ENCODE data around the gene MCEMP1.

Gene MCEMP1

GRCh38 chr19:7701654-7702457 is 25.0 kb downstream of the MCEMP1 start, which contains the start of gene FCER2:
FCER2 (minus strand) TSS chr19:7702131; CDS start chr19:7699760, 2,371 bp downstream.
- DNase-seq (ENCODE audit: low read depth): no peak
- no peak for TF ChIP-seq CTCF (IDR thresholded peaks at IDR 0.05; ENCODE audit: control insufficient read depth, extremely low read depth, insufficient read depth)
- no peak within 1 kb of the TSS for H3K4me3 ChIP-seq (ENCODE audit: low read depth, low read length)

- no peak for TF ChIP-seq CTCF (IDR thresholded peaks at IDR 0.05; ENCODE audit: control insufficient read depth, extremely low read depth, insufficient read depth)
- no peak for DNase-seq (ENCODE audit: low read depth)
These were observed 26.4 kb downstream of the MCEMP1 start for GRCh38 chr19:7703332-7703731.

GRCh38 chr19:7704280-7705060 is 27.6 kb downstream of the MCEMP1 start:
- H3K4me3 ChIP-seq (ENCODE audit: low read depth, low read length): no peak overlapping the region
- DNase-seq (ENCODE audit: low read depth): no peak
- TF ChIP-seq CTCF (IDR thresholded peaks at IDR 0.05; ENCODE audit: control insufficient read depth, extremely low read depth, insufficient read depth): no peak

More at GRCh38 chr19:7703332-7703731, 26.4 kb downstream of the MCEMP1 start:
- H3K4me3 ChIP-seq (ENCODE audit: low read depth, low read length): no peak overlapping the region

- DNase-seq (ENCODE audit: low read depth): no peak
- no peak for TF ChIP-seq CTCF (IDR thresholded peaks at IDR 0.05; ENCODE audit: control insufficient read depth, extremely low read depth, insufficient read depth)
- no peak overlapping the region for H3K4me3 ChIP-seq (ENCODE audit: low read depth, low read length)
These were observed 28.7 kb downstream of the MCEMP1 start for GRCh38 chr19:7705387-7706187.

GRCh38 chr19:7706188-7706954 is 29.5 kb downstream of the MCEMP1 start:
- no peak for DNase-seq (ENCODE audit: low read depth)
- no peak for TF ChIP-seq CTCF (IDR thresholded peaks at IDR 0.05; ENCODE audit: control insufficient read depth, extremely low read depth, insufficient read depth)
- no peak overlapping the region for H3K4me3 ChIP-seq (ENCODE audit: low read depth, low read length)

- DNase-seq (ENCODE audit: low read depth): no peak
These were observed 30.1 kb downstream of the MCEMP1 start for GRCh38 chr19:7706955-7707456.

More at GRCh38 chr19:7706955-7707456, 30.1 kb downstream of the MCEMP1 start:
- no peak for TF ChIP-seq CTCF (IDR thresholded peaks at IDR 0.05; ENCODE audit: control insufficient read depth, extremely low read depth, insufficient read depth)
- no peak overlapping the region for H3K4me3 ChIP-seq (ENCODE audit: low read depth, low read length)

Data from LNCaP clone FGC (cell line).